Stimulated activated CD8-positive, alpha-beta memory T cell treated with anti-CD3 and anti-CD28 coated beads, Interleukin-2, amount 100 ng/mL, for 48 hours (primary cell): ENCODE results near the gene KRTAP27-1.

ENCODE experiments used
- DNase-seq, 2 donors: peaks; one replicate each; pipeline ENCODE4 v3.0.0-alpha.2; 2020; ENCODE audit warnings: low read depth in 2 of 2

The KRTAP27-1 gene, protein sequence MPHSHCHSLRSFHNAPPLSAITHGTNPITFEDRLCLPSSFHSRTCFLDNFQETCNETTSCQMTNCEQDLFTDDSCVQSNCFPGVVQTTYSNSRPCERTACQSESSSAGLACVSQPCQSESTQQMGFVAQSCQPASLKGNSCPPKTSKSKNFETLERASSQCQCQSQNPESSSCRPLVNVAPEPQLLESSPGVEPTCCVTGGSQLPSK

DNA sequence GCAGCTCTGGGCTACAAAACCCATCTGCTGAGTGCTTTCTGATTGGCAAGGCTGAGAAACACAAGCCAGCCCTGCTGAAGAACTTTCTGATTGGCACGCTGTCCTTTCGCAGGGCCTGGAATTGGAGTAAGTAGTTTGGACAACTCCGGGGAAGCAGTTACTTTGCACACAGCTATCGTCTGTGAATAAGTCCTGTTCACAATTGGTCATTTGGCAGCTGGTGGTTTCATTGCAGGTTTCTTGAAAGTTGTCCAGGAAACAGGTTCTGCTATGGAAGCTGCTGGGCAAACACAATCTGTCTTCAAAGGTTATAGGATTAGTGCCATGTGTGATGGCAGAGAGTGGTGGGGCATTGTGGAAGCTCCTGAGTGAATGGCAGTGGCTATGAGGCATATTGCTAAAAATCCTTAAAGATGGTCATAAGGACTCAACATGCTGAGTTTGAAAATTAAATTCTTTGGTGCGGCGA, at the start of gene KRTAP27-1:
TSS of gene KRTAP27-1 (minus strand) at position 419 of the 469 bp plus-strand sequence. CDS start at position 393, 26 bp downstream.
- no peak for DNase-seq

DNA sequence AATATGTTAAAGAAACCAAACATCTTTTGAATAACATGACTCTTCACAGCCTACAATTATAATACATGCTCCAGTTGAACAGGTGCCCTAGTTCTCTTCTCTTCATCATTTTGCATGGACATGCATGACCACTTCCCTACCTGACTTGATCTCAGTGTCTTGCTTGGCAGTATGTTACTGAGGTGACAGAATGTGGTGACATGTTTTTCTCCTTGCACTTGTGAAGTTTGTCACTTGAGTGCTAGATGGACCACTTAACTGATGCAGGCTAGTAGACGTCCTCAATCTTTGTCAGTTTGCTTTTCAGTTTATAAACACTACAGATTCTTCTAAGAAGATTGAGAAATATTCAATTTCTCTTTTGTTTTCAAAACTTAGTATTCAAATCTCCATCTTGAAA, 44.7 kb upstream of the KRTAP27-1 start:
- DNase-seq: no peak

DNA sequence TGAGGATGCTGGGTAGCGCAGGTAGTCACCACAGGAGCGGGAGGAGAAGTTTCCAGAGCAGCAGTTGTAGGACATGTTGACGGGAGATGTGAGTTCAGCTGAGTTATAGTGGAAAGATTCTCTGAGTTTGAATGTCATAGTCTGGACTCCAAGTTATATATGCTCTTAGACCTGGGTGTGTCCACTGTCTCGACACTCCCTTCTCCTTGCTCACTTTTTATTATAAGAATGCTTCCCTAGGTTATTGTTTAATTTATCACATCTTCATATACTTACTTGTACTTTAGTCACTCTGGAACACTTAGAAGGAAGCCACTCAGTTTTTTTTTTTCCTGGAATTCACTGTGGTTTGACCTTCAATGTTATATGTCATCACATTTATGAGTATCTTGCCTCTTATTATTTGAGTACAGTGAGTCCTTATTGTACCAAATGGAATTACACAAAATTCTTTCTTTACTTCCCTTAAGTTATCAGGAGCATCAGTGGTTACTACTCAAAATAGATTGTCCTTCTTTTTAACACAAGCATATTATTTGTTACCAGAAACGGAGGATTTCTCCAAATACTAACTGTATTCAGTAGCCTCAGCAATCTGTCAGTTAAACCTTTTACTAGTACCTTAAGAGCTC, 34.8 kb upstream of the KRTAP27-1 start, which contains the start of gene KRTAP13-2:
TSS of gene KRTAP13-2 (minus strand) at position 133 of the 632 bp plus-strand sequence. CDS start at position 75, 58 bp downstream.
- no peak for DNase-seq

DNA sequence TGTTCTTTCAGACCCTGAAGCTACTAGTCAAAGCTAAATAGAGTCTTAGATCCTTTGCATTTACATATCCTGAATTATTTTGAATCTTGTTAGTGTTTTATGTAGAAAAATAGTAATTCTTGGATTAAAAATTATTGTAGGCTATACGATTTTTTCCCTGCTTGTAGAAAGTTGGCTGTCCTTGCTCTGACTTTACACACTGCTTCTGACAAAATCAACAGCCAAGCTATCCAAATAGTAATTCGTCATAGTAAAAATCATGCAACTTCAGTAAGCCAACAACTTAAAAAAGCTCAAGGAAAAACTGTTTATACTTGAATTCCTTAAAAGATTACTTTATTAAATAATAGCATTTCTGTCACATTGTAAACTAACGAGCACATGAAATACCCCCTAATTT, 18.4 kb upstream of the KRTAP27-1 start:
- DNase-seq: no peak

DNA sequence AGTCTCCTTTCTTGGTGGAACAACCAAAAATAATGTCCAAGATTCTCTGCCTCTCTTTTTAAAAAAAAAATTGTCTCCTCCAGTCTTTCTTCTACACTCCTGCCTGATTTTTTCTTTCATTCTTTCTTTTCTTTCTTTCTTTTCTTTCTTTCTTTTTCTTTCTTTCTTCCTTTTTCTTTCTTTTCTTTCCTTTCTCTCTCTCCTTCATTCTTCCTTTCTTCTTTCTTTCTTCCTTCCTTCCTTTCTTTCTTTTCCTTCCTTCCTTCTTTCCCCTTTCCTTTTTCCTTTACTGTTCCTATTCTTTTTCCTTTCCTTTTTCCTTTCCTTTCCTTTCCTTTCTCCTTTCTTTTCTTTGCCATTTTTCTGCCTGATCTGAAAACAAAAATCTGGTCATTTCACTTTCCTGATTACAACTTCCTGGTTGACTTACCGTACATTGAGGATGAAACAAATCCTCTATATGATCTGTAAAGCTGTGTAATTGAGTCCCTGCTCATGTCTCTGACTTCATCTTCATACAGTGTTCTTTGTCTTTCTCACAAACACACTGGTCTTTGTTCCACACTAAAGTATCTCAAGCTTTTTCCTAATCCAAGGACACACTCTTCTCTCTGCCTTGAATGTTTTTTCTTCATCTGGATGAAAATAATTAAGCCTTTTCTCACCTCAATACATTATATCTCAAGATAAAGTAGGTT, 17.0 kb upstream of the KRTAP27-1 start:
- DNase-seq: no peak

DNA sequence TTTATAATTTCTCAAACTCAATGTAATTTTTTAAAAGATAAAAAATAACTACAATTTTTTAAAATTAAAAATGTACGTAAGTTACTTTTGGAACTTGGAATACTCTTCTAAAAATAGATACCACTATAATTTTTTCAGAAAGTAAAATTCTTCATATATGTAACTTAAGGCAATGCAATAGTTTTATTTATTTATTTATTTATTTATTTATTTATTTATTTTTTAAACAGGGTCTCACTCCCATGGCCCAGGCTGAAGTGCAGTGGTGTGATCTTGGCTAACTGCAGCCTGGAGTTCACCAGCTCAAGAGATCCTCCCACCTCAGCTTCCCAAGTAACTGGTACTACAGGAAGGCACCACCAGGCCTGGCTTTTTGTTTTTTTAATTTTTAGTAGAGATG, 14.0 kb upstream of the KRTAP27-1 start:
- DNase-seq: no peak

DNA sequence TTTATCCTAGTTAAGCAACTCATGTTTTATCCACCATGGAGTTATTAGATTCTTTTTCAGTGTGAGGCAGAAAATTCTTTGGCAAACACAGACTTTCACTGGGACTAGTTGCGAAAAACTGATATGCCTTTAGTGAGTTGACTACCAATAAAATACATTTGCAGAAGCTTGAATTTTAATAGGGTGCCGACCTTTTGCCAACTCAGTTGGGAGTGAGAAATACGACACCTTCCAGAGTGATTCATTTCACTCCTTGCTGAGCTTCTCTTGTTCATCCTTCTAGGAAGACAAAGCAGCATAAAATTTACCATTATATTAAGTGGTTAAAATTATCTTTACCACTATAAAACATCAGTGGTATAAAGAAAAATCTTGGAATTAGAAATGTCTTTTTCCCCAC, 12.1 kb upstream of the KRTAP27-1 start:
- DNase-seq: no peak

DNA sequence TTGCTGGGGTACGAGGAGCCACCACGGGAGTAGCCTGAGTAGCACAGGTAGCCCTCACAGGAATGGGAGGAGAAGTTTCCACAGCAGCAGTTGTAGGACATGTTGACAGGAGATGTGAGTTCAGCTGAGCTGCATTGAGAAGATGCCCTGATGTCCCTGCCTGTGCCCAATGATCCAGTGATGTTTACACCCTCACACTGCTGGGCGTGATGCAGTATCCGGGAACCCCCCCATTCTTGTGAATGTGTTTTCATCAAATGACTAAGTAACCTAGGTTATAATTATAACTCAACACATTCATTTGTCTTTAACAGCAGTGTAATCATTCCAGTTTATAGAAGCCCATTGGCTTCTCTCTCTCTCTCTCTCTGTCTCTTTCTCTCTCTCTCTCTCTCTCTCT, 11.0 kb upstream of the KRTAP27-1 start, which contains the start of gene KRTAP23-1:
TSS of gene KRTAP23-1 (minus strand) at position 101 of the 400 bp plus-strand sequence. CDS start at position 101, 0 bp downstream.
- DNase-seq: no peak

DNA sequence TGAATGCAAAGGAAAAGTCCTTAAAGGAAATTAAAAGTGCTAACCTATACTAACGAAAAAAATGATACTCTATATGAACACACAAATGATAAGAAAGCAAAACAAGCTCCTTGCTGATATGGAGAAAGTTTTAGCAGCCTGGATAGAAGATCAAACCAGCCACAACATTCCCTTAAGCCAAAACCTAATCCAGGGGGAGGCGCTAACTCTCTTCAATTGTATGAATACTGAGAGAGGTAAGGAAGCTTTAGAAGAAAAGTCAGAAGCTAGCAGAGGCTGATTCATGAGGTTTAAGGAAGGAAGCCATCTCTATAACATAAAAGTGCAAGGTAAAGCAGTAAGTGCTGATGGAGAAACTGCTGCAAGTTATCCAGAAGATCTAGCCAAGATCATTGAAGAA, 7.5 kb upstream of the KRTAP27-1 start:
- DNase-seq: no peak

DNA sequence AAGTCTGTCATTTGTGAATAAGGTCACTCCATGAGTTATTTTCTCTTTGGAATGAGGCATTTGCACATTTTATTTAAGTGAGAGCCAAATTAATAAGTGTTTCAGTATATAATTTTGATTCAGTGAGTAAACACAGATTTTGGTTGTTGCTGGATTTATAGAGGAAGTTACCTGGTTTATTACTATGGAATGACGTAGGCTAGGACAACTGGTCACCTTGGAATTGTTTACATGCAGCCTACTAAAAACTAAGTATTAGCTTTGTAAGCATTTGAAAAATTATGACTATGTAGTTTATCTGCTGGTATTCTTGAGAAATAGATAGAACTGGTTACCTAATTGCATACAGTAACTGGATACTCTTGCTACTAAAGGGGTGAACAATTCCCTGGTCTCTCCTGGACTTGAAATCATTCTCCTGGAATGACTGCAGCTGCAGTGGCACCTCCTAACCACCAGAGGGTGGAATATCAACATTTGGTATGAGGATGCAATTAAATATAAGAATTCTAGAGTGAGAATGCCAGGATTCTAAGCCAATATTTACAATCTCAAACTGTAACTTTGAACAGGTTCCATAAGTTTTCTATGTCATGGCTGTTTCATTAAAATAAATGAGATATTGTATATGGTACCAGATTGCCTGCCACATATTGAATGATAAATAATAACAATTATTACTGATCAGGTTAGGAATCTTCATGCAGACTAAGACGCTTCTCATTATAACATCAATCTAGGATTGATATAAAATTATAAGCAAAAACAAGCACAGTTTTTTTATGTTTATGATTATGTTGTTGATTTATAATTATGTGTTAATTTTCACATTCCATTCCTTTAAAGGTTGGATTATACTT, 3.5 kb upstream of the KRTAP27-1 start:
- peak in 1 of 2 donors; percentile 15 for DNase-seq

DNA sequence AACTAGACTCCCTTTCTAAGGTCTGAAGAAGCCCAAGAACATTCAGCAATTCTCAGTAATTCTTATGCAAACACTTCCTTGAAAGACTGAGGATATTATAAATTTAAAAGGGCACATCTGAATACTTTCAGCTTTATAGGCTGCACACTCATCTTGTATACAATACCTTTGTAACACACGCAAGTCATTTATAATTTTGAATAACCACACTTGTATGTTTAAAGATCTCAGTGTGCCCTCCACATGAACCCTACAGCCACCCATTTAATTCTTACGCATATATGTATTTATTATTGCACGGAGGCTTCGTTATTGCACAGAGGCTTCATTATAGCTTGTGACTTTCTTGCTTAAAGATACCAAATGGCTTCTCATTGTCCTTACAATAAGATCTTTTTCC, 1.2 kb upstream of the KRTAP27-1 start:
- DNase-seq: no peak

DNA sequence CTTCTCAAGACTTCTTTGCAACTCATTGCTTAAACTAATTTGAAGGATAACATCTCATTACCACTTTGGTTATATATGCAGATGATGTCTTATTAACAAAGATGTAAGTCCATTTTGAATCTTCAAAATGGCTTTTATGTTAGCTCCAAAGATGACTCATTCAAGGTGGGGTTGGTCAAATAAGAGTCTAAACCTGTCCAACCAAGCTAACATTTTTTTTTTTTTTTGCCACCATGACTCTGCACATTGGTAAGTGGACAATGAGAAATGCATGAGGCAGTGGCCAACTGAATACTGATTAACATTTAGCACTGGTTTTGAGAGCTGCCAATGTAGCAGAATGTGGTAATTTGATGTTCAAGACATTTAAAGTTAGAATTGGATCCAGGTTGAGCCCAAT, 278 bp upstream of the KRTAP27-1 start:
- no peak for DNase-seq

DNA sequence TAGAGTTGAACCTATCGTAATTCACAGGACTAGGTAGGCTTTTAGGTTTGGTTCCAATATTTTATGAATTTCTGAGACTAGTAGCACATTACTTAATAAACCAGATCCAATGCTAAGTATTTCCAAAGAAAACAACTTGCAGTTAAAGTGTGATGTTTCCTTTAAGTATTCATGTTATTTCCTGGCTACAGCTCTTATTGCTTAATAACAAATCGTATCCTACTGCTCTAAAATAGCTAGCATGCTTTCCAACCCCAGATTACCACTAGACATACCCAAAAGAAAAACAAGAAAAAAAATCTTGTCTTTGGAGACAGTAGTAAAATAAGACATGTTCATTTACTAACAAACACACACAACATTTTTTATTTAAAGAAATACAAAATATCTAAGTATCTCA, 898 bp downstream of the KRTAP27-1 start:
- DNase-seq: no peak

DNA sequence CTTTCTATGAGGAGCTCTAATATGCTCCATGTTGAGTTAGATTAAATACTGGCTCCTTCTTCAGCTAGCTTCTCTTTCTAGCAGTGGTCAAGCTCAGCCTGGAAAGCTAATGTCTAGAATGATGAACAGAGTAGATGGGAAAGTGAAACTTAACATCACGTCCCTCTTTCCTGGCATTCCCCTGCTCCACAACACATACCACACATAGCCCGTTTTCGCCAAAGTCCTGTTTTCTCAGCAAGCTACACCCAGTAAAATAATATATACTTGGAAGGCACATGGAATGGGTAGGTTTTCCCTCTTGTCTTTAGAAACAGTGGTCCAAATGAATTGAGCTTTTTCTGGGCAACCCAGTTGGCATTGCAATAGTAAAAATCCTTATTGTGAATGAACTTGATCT, 3.8 kb downstream of the KRTAP27-1 start:
- no peak for DNase-seq

DNA sequence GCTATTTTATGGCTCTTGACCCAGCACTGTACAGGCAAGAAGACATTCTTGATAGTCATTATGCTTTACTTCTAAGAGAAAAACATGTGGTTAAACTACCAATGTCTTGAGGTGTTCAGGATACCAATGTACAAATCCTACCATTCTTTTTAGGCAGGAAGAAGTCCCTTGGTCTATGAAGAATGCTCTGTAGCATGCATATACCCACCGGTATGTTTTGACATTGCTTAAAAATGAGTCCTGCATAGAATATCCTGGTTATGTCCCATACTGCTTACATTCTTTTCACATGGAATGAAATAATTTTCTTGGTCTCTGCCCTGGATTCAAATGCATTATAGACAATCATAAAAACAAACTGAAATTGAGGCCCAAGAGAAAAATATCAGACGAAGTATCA, 4.8 kb downstream of the KRTAP27-1 start:
- no peak for DNase-seq

DNA sequence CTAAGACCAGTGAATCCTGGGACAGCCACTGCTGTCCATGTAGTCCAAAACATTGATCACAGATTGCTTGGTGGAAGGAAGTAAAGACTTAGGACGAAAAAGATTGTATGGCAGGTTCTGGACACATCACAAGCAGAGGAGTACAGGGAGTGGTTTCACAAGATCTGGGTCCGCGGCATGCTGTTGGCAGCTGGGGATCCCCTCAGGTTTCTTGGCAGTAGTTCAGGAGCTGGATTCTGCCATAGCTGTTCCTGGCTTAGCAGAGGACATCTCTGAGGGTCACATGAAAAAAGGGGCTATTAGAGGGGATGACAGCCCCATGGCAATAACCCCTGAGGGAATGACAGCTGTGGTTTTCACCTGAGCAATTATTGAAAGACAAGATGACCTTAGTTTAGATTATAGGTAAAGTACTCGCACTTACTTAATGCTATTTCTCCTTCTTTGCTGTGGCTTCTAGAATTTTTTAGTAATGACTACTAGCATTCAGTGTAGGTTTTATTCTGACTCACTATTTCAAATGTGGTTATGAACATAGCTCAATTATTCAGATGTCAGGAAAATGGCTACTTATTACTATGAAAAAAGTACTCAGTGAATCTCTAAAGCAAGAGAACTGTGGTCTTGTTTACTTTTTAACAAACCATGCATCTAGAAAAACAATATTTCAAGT, 8.2 kb downstream of the KRTAP27-1 start:
- DNase-seq: no peak

DNA sequence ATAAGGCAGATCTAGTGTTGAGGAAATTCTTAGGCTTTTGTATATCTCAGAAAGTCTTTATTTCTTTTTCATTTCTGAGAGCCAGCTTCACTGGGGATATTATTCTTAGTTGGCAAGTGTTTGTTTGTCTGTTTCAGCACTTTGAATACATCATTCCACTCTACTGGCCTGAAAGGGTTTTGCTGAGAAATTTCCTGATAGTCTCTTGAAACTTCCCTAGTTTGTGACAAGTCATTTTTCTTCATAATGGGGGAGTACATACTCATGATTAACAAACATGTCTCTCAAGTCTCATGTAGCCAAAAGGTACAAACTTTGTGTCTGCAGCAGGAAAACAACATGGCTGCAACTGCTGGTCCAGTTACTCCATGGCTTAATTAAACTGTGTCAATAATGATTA, 11.1 kb downstream of the KRTAP27-1 start:
- no peak for DNase-seq

DNA sequence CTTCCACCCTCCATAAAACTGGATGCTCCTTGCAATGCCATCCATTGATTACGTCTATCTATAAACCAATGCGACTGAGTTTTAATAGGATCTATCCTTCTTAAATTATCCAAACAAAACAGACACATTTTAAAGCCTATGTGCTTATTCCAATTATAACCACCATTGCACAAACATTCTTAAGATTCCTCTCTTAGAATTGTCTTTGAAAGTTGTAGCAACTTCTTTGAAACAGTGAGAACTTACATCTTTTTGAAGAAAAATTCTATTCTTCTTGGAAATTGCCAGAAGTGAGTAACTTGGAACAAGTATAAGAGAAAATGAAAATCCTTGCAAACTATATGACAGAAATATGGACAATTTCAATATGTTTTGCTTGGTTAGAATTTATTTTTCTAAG, 17.3 kb downstream of the KRTAP27-1 start, which contains the start of gene KRTAP26-1:
TSS of gene KRTAP26-1 (minus strand) at position 101 of the 400 bp plus-strand sequence. CDS start 280 bp downstream, outside the sequence.
- no peak for DNase-seq

DNA sequence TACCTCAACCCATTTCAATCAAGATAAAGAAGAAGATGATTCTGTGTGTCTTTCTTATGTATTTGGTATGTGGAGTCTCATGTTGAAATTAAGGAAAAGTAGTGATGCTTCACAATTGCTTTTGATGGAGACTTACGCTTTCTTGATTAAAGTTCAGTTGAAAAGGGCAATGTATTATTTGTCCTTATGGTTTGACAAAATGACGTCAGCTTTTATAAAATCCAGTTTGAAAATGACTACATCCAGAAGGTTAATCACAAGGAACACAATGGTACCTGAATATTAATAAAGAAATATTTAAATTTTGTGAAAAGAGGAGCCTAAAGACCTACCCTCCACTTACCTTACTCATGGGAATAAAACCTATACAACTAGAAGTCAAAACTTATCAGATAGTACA, 21.8 kb downstream of the KRTAP27-1 start:
- no peak for DNase-seq

DNA sequence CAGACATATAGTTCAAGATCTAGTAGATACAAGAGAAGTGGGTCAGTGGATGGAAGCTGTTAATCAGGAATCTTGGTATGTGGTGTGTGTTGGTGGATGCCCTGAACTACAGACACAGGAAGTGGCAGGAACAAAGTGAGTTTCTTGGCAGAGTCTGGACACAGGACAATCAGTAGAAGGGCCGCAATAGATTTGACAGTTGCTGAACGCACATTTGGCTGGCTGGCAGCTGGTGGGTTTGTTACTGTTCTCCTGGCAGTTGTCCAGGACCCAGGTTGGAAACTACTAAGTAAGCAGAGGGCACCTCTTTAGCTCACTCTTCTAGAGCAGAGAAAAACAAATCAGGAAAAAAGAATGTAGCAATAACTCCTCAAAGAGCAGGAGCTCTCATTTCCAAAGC, 30.6 kb downstream of the KRTAP27-1 start:
- DNase-seq: no peak

DNA sequence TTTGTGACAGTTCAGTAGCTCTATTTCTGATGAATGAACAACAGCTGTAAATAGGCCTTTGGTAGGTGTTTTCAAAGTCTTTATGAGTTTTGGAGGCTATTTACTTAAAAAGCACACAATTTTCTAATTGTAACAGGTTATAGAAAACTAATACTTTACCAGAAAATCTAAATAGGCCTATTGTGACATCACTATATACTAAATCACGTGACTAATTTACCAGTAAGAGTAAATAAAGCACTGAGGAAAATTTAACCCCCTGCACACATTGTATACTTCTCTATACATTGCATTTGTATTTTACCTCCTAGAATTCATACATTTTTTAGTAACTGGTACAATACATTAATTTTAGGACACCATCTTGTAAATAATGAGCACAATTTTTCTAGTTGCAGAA, 32.4 kb downstream of the KRTAP27-1 start:
- DNase-seq: no peak
